Measurements from ENCODE around the gene ANO4. TPM values are rescaled to one million over a fixed set of nuclear protein-coding genes. Genes with fewer than 3 reads are reported as not detected.

ANO4 gene
- total RNA-seq, 3 donors from 2014 or later = 0.33 to 1.0 (median 0.80) TPM

DNA sequence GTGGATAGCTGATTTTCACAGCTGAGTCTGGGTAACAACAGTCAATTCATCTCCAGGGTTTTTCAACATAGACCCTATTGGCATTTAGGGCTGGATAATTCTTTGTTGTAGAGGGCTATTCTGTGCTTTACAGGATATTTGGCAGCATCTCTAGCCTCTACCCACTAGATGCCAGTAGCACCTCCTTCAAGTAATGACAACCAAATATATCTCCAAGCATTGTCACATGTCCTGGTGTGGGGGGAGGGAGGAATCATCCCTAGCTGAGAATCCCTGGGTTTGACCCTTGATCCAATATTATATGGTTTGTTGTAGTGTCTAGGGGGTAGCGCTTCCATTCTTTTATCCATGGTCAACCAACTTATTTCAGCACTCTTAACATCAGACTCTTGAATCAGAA lies 157.2 kb downstream of the ANO4 start:
- TF ChIP-seq, protein P1, sequence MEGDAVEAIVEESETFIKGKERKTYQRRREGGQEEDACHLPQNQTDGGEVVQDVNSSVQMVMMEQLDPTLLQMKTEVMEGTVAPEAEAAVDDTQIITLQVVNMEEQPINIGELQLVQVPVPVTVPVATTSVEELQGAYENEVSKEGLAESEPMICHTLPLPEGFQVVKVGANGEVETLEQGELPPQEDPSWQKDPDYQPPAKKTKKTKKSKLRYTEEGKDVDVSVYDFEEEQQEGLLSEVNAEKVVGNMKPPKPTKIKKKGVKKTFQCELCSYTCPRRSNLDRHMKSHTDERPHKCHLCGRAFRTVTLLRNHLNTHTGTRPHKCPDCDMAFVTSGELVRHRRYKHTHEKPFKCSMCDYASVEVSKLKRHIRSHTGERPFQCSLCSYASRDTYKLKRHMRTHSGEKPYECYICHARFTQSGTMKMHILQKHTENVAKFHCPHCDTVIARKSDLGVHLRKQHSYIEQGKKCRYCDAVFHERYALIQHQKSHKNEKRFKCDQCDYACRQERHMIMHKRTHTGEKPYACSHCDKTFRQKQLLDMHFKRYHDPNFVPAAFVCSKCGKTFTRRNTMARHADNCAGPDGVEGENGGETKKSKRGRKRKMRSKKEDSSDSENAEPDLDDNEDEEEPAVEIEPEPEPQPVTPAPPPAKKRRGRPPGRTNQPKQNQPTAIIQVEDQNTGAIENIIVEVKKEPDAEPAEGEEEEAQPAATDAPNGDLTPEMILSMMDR (IDR thresholded peaks at IDR 0.05) = no peak
- TF ChIP-seq POLR2A (IDR thresholded peaks at IDR 0.05) (no peak), POLR2AphosphoS5 (IDR thresholded peaks at IDR 0.05) (no peak)
- Histone ChIP-seq H3K4me3 (no peak overlapping the region), H3K36me3 (no peaks in the 10 kb centered on the region), H3K27me3 (no peaks in the 10 kb centered on the region), H3K27ac (no peak overlapping the region), H3K4me1 (no peaks in the 10 kb centered on the region), H3K9me3 (no peaks in the 10 kb centered on the region)
- intact Hi-C loops (cut with DNase I; ENCODE audit: low total_unique reads) = no loop called here
- no peak for DNase-seq (ENCODE audit: low spot score in 2 of 2)

DNA sequence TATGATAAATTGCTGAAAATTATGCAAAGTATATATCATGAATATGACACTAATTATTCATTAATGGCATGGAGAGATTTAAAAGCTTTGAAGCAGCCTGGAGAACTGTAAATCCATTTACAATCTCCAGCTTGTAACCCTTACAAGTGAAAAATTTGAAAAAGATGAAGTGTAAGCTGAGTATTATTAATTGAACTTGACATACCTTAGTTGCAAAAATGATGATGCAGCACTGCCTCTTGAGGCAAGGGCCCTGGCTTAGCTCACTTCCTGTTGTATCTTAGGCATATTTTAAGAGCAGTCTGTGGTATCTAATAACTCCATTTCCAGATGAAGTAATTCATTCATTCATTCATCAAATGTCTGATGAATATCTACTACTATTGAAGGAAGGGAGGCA lies 158.6 kb downstream of the ANO4 start:
- Histone ChIP-seq H3K4me1 (no peaks in the 10 kb centered on the region), H3K9me3 (no peaks in the 10 kb centered on the region)
- intact Hi-C loops (cut with DNase I; ENCODE audit: low total_unique reads) = no loop called here

GRCh38 chr12:100953677-100954076 lies 159.1 kb downstream of the ANO4 start:
- Histone ChIP-seq H3K9me3 (no peaks in the 10 kb centered on the region), H3K4me1 (no peaks in the 10 kb centered on the region), H3K4me3 (no peak overlapping the region), H3K27me3 (no peaks in the 10 kb centered on the region), H3K27ac (no peak overlapping the region), H3K36me3 (no peaks in the 10 kb centered on the region)
- DNase-seq (ENCODE audit: low spot score in 2 of 2) = no peak
- TF ChIP-seq, protein P1 (IDR thresholded peaks at IDR 0.05) = no peak
- TF ChIP-seq POLR2AphosphoS5 (IDR thresholded peaks at IDR 0.05) (no peak), POLR2A (IDR thresholded peaks at IDR 0.05) (no peak)
- intact Hi-C loops (cut with DNase I; ENCODE audit: low total_unique reads) = no loop called here

More for the DNA sequence above, 158.6 kb downstream of the ANO4 start:
- Histone ChIP-seq H3K27ac (no peak overlapping the region), H3K27me3 (no peaks in the 10 kb centered on the region), H3K36me3 (no peaks in the 10 kb centered on the region), H3K4me3 (no peak overlapping the region)
- no peak for DNase-seq (ENCODE audit: low spot score in 2 of 2)
- no peak for TF ChIP-seq POLR2A (IDR thresholded peaks at IDR 0.05)

DNA sequence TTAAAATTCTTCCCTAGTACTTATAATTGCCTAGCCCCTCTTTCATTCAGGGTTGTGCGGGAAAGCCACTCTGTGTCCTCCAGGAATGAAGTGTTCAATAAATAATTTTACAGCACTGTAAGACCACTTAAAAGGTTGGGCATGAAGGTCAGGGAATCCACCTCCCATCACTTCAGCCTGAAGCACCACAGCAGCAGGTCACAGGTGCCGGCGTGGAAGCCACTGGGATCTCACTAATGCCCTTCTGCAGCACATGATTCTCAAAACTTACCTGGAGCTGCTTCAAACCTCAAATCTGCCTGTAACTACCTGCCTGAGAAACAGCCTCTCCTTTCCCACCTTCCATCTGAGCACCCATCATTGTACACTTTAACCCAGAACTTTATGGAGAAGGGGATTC lies 159.5 kb downstream of the ANO4 start:
- Histone ChIP-seq H3K36me3 (no peaks in the 10 kb centered on the region), H3K9me3 (no peaks in the 10 kb centered on the region), H3K4me1 (no peaks in the 10 kb centered on the region), H3K27me3 (no peaks in the 10 kb centered on the region), H3K4me3 (no peak overlapping the region), H3K27ac (no peak overlapping the region)
- TF ChIP-seq, protein P1 (IDR thresholded peaks at IDR 0.05) = no peak
- no peak for TF ChIP-seq POLR2A (IDR thresholded peaks at IDR 0.05)
- intact Hi-C loops (cut with DNase I; ENCODE audit: low total_unique reads) = no loop called here
- DNase-seq (ENCODE audit: low spot score in 2 of 2) = no peak

GRCh38 chr12:100955139-100955538 lies 160.6 kb downstream of the ANO4 start:
- DNase-seq (ENCODE audit: low spot score in 2 of 2) = no peak
- intact Hi-C loops (cut with DNase I; ENCODE audit: low total_unique reads) = no loop called here
- Histone ChIP-seq H3K36me3 (no peaks in the 10 kb centered on the region), H3K27me3 (no peaks in the 10 kb centered on the region), H3K9me3 (no peaks in the 10 kb centered on the region), H3K4me3 (no peak overlapping the region), H3K4me1 (no peaks in the 10 kb centered on the region), H3K27ac (no peak overlapping the region)
- TF ChIP-seq, protein P1 (IDR thresholded peaks at IDR 0.05) = no peak
- TF ChIP-seq POLR2AphosphoS5 (IDR thresholded peaks at IDR 0.05) = no peak
- no peak for TF ChIP-seq POLR2A (IDR thresholded peaks at IDR 0.05)

GRCh38 chr12:100956311-100956852 lies 161.8 kb downstream of the ANO4 start:
- Histone ChIP-seq H3K4me3 (no peak overlapping the region), H3K4me1 (no peaks in the 10 kb centered on the region), H3K27ac (no peak overlapping the region), H3K36me3 (no peaks in the 10 kb centered on the region), H3K9me3 (no peaks in the 10 kb centered on the region), H3K27me3 (no peaks in the 10 kb centered on the region)
- no peak for DNase-seq (ENCODE audit: low spot score in 2 of 2)
- intact Hi-C loops (cut with DNase I; ENCODE audit: low total_unique reads) = no loop called here
- no peak for TF ChIP-seq POLR2A (IDR thresholded peaks at IDR 0.05)
- TF ChIP-seq POLR2AphosphoS5 (IDR thresholded peaks at IDR 0.05) = no peak
- TF ChIP-seq, protein P1 (IDR thresholded peaks at IDR 0.05) = no peak
